Measurements from ENCODE around the gene SRMS. TPM values are rescaled to one million over a fixed set of nuclear protein-coding genes. Genes with fewer than 3 reads are reported as not detected.

The SRMS gene
- total and polyA plus RNA-seq, 7 donors, result 0.19 to 2.4 TPM; not detected in 5

- TF ChIP-seq EP300 (IDR thresholded peaks at IDR 0.05) (no peak), POLR2AphosphoS5 (IDR thresholded peaks at IDR 0.05) (no peak), CTCF (IDR thresholded peaks at IDR 0.05) (no peak), POLR2A (IDR thresholded peaks at IDR 0.05) (no peak)
- no peaks in the 10 kb centered on the region for H3K36me3 ChIP-seq
- H3K27ac ChIP-seq, result no peak overlapping the region
- H3K4me1 ChIP-seq, result peaks cover 0 to 28% (median 24%) of the 10 kb centered on the region in 4 donors
- H3K27me3 ChIP-seq, result peaks cover 24 to 63% (median 48%) of the 10 kb centered on the region in 3 donors
- H3K9me3 ChIP-seq, result no peaks in the 10 kb centered on the region
- DNase-seq, result no peak
- WGBS, 2 donors, result 68 to 85% methylated on average over 51 of the region's 51 CpGs
- intact Hi-C loops (cut with DNase I), result no loop called here
- no peak overlapping the region for H3K4me3 ChIP-seq
Measured at GRCh38 chr20:63494420-63495166, 53.0 kb downstream of the SRMS start.

GRCh38 chr20:63494084-63494419 is 53.5 kb downstream of the SRMS start:
- no peak for TF ChIP-seq CTCF (IDR thresholded peaks at IDR 0.05)
- TF ChIP-seq POLR2AphosphoS5 (IDR thresholded peaks at IDR 0.05), result no peak
- TF ChIP-seq EP300 (IDR thresholded peaks at IDR 0.05), result no peak
- no peak for TF ChIP-seq POLR2A (IDR thresholded peaks at IDR 0.05)
- peaks cover 20 to 63% (median 47%) of the 10 kb centered on the region in 3 donors for H3K27me3 ChIP-seq
- no peak for DNase-seq
- no peaks in the 10 kb centered on the region for H3K9me3 ChIP-seq
- peaks cover 0 to 23% (median 19%) of the 10 kb centered on the region in 4 donors for H3K4me1 ChIP-seq
- H3K36me3 ChIP-seq, result no peaks in the 10 kb centered on the region
- H3K27ac ChIP-seq, result no peak overlapping the region
- WGBS, 2 donors, result 74 to 87% methylated on average over 7 of the region's 7 CpGs
- intact Hi-C loops (cut with DNase I), result no loop called here
- H3K4me3 ChIP-seq, result no peak overlapping the region

GRCh38 chr20:63493563-63494020 is 54.0 kb downstream of the SRMS start:
- H3K36me3 ChIP-seq, result no peaks in the 10 kb centered on the region
- H3K9me3 ChIP-seq, result no peaks in the 10 kb centered on the region
- H3K4me3 ChIP-seq, result no peak overlapping the region
- H3K4me1 ChIP-seq, result peaks cover 0 to 18% (median 16%) of the 10 kb centered on the region in 4 donors
- H3K27me3 ChIP-seq, result peaks cover 21 to 63% (median 47%) of the 10 kb centered on the region in 3 donors
- intact Hi-C loops (cut with DNase I), result no loop called here
- WGBS, 2 donors, result 53 to 60% methylated on average over 13 of the region's 13 CpGs
- TF ChIP-seq POLR2AphosphoS5 (IDR thresholded peaks at IDR 0.05) (no peak), POLR2A (IDR thresholded peaks at IDR 0.05) (no peak), EP300 (IDR thresholded peaks at IDR 0.05) (no peak)
- no peak for DNase-seq
- H3K27ac ChIP-seq, result no peak overlapping the region

- H3K9me3 ChIP-seq, result no peaks in the 10 kb centered on the region
- 92% methylated on average over 14 of the region's 14 CpGs for whole genome bisulfite sequencing, 2 donors
- intact Hi-C loops (cut with DNase I), result no loop called here
- TF ChIP-seq CTCF (IDR thresholded peaks at IDR 0.05) (no peak), POLR2AphosphoS5 (IDR thresholded peaks at IDR 0.05) (no peak), EP300 (IDR thresholded peaks at IDR 0.05) (no peak), POLR2A (IDR thresholded peaks at IDR 0.05) (no peak)
- peaks cover 0 to 17% (median 10%) of the 10 kb centered on the region in 4 donors for H3K4me1 ChIP-seq
- no peaks in the 10 kb centered on the region for H3K36me3 ChIP-seq
- H3K4me3 ChIP-seq, result no peak overlapping the region
- no peak for DNase-seq
- H3K27me3 ChIP-seq, result peaks cover 20 to 61% (median 45%) of the 10 kb centered on the region in 3 donors
- H3K27ac ChIP-seq, result no peak overlapping the region
Measured at GRCh38 chr20:63492982-63493381, 54.6 kb downstream of the SRMS start.

GRCh38 chr20:63492518-63492917 is 55.0 kb downstream of the SRMS start:
- peaks cover 18 to 61% (median 45%) of the 10 kb centered on the region in 3 donors for H3K27me3 ChIP-seq
- intact Hi-C loops (cut with DNase I), result no loop called here
- TF ChIP-seq POLR2AphosphoS5 (IDR thresholded peaks at IDR 0.05) (no peak), POLR2A (IDR thresholded peaks at IDR 0.05) (no peak), EP300 (IDR thresholded peaks at IDR 0.05) (no peak), CTCF (IDR thresholded peaks at IDR 0.05) (no peak)
- H3K36me3 ChIP-seq, result no peaks in the 10 kb centered on the region
- WGBS, 2 donors, result 92% methylated on average over 2 of the region's 2 CpGs
- H3K4me1 ChIP-seq, result peaks cover 0 to 14% (median 8%) of the 10 kb centered on the region in 4 donors
- no peaks in the 10 kb centered on the region for H3K9me3 ChIP-seq
- no peak for DNase-seq
- no peak overlapping the region for H3K4me3 ChIP-seq
- no peak overlapping the region for H3K27ac ChIP-seq
